Astrocyte of the spinal cord (primary cell): ENCODE measurements around the gene IGFBP1.

Source experiments
- DNase-seq: peaks from one replicate; pipeline ENCODE4 v3.0.0; 2011; ENCODE audit warnings: low read depth, low spot score
- H3K4me3 ChIP-seq: 2 replicates; pipeline ENCODE4 v1.5.1; 2011; ENCODE audit warnings: low read depth, mild to moderate bottlenecking, low read length, moderate library complexity
- CTCF ChIP-seq: IDR thresholded peaks from 2 replicates; pipeline ENCODE4 v1.5.1; 2012; ENCODE audit warnings: low read depth, mild to moderate bottlenecking, low read length, inconsistent platforms
- in situ Hi-C: cut with HindIII; loops from 2 replicates; pipeline ENCODE4 v1.10.0; 2017; ENCODE audit warnings: low sequenced_read_pairs

IGFBP1 gene

GRCh38 chr7:45893996-45894664 lies 5.8 kb downstream of the IGFBP1 start:
- TF ChIP-seq CTCF = no peak
- in situ Hi-C loops = no loop called here
- H3K4me3 ChIP-seq = no peak overlapping the region
- DNase-seq = no peak

- H3K4me3 ChIP-seq = no peak overlapping the region
- in situ Hi-C loops = no loop called here
- TF ChIP-seq CTCF = no peak
- DNase-seq = no peak
These were observed 6.4 kb downstream of the IGFBP1 start for GRCh38 chr7:45894665-45895062.

- TF ChIP-seq CTCF = no peak
- DNase-seq = peak; percentile 86
- in situ Hi-C loops = no loop called here
- H3K4me3 ChIP-seq = no peak overlapping the region
These were observed 8.9 kb downstream of the IGFBP1 start for GRCh38 chr7:45897042-45897690.

- TF ChIP-seq CTCF = no peak
- in situ Hi-C loops = no loop called here
- no peak for DNase-seq
- no peak overlapping the region for H3K4me3 ChIP-seq
These were observed 9.9 kb downstream of the IGFBP1 start for GRCh38 chr7:45898222-45898621.

- no peak overlapping the region for H3K4me3 ChIP-seq
- no peak for DNase-seq
- in situ Hi-C loops = no loop called here
- TF ChIP-seq CTCF = no peak
These were observed 13.3 kb downstream of the IGFBP1 start for GRCh38 chr7:45901566-45901965.

- no peak for DNase-seq
- no peak for TF ChIP-seq CTCF
- in situ Hi-C loops = no loop called here
These were observed 14.5 kb downstream of the IGFBP1 start for GRCh38 chr7:45902820-45903219.

More at GRCh38 chr7:45902820-45903219, 14.5 kb downstream of the IGFBP1 start:
- H3K4me3 ChIP-seq = no peak overlapping the region
